ENCODE results near the gene UBE2H.

Gene UBE2H

DNA sequence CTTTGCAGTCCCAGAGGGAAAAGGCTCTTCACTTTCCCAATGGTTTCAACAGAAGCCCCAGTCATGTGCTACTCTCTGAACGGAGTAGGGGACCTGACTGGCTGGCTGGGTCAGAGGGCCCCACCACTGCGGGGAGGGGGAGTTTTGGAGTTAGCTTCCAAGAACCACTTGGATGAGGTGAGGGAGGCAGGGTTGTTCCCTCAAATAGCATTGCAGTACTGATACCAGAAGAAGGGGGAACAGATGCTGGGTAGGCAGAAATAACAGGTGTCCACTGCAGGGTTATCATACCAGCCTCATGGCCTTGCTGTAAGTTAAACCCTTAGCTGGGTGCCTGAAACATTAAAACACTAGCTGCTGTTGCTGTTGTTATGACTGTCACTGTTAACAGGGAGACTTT, 131.3 kb downstream of the UBE2H start:
- DNase-seq (ENCODE audit: low spot score): no peak
- in situ Hi-C loops (cut with MboI; ENCODE audit: low sequenced_read_pairs, unreplicated experiment): loop anchor here (10.0 kb wide), 1 partner anchor 157 kb away; no protein-coding TSS in a partner anchor
- no peak for TF ChIP-seq CTCF (IDR thresholded peaks at IDR 0.05; ENCODE audit: borderline replicate concordance, control extremely low read depth, extremely low read depth, insufficient read depth, missing control alignments)

- DNase-seq (ENCODE audit: low spot score): no peak
- in situ Hi-C loops (cut with MboI; ENCODE audit: low sequenced_read_pairs, unreplicated experiment): no loop called here
- TF ChIP-seq CTCF (IDR thresholded peaks at IDR 0.05; ENCODE audit: borderline replicate concordance, control extremely low read depth, extremely low read depth, insufficient read depth, missing control alignments): no peak
These were observed 136.0 kb downstream of the UBE2H start for GRCh38 chr7:129816742-129817141.

GRCh38 chr7:129807863-129808262, 144.9 kb downstream of the UBE2H start:
- in situ Hi-C loops (cut with MboI; ENCODE audit: low sequenced_read_pairs, unreplicated experiment): no loop called here
- no peak for DNase-seq (ENCODE audit: low spot score)
- no peak for TF ChIP-seq CTCF (IDR thresholded peaks at IDR 0.05; ENCODE audit: borderline replicate concordance, control extremely low read depth, extremely low read depth, insufficient read depth, missing control alignments)

GRCh38 chr7:129804890-129805719, 147.7 kb downstream of the UBE2H start:
- in situ Hi-C loops (cut with MboI; ENCODE audit: low sequenced_read_pairs, unreplicated experiment): no loop called here

GRCh38 chr7:129804111-129804889, 148.5 kb downstream of the UBE2H start:
- DNase-seq (ENCODE audit: low spot score): peak; percentile 11
- in situ Hi-C loops (cut with MboI; ENCODE audit: low sequenced_read_pairs, unreplicated experiment): no loop called here
- TF ChIP-seq CTCF (IDR thresholded peaks at IDR 0.05; ENCODE audit: borderline replicate concordance, control extremely low read depth, extremely low read depth, insufficient read depth, missing control alignments): no peak

More at GRCh38 chr7:129804890-129805719, 147.7 kb downstream of the UBE2H start:
- TF ChIP-seq CTCF (IDR thresholded peaks at IDR 0.05; ENCODE audit: borderline replicate concordance, control extremely low read depth, extremely low read depth, insufficient read depth, missing control alignments): no peak
- no peak for DNase-seq (ENCODE audit: low spot score)

- TF ChIP-seq CTCF (IDR thresholded peaks at IDR 0.05; ENCODE audit: borderline replicate concordance, control extremely low read depth, extremely low read depth, insufficient read depth, missing control alignments): no peak
- in situ Hi-C loops (cut with MboI; ENCODE audit: low sequenced_read_pairs, unreplicated experiment): no loop called here
- no peak for DNase-seq (ENCODE audit: low spot score)
These were observed 149.1 kb downstream of the UBE2H start for GRCh38 chr7:129803546-129804081.
